NCI-H774 (cell line): ENCODE data around the gene PHF12.
"Not testable (repeated sequence)": the region's sequence is repeated elsewhere in the genome, so short reads cannot be mapped to it uniquely, and the experiment has no call there.

Source experiments
- DNase-seq: peaks from one replicate; lab custom pipeline; 2025; lab: John Stamatoyannopoulos, UW

PHF12 gene

GRCh38 chr17:28882154-28882895 is 69.0 kb downstream of the PHF12 start:
- no peak for DNase-seq

- DNase-seq, result no peak
Observed at GRCh38 chr17:28881533-28882056, 69.7 kb downstream of the PHF12 start.

GRCh38 chr17:28880572-28880945 is 70.8 kb downstream of the PHF12 start:
- no peak for DNase-seq

- DNase-seq, result no peak
Observed at GRCh38 chr17:28879886-28880571, 71.3 kb downstream of the PHF12 start.

DNA sequence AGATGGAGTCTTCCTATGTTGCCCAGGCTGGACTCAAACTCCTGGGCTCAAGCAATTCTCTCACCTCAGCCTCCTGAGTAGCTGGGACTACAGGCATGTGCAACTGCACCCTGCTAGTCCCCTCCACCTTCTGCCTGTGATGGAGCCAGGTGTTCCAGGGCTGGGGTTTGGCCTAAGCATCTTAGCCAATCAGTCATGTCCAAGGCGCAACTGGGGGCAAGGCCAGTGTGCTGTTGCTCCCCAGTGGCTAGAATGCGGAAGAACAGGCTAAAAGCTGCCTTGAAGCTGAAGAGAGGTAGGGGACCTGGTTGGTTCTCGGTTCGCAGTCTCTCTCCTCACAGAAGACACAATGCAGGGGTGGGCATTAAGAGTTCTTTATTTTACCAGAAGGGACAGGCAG is 72.3 kb downstream of the PHF12 start:
- peak; percentile 10 for DNase-seq

DNA sequence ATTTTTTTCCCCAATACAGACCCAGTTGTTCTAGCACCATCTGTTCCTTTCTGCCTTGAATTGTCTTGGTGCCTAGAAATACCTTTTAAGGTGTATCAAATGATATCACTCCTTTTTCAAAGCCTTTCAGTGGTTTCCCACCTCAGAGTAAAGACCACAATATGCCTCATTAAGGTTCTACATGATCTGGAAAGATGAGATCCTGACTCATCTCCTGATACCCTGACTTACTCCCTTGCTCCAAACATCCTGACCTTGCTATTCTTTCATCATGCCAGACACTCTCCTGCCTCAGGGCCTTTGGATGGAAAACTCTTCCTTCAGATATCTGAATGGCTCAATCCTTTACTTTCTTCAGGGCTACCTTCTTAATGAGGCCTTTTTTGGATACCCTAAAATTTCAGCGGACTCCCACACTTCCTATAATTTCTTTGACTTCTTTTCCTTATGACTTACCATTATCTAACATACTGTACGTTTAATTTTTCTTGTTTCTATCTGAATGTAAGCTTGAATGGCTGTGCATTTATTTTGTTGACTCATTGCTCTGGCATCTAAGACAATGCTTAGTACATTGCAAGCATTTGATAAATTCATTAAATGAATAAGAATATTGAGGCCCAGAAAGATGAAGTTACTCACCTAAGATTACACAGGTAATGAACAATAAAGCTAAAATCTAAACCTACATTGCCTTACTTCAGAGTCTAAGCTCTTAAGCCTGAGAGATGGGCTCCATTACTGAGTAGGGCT is 73.0 kb downstream of the PHF12 start:
- no peak for DNase-seq

DNA sequence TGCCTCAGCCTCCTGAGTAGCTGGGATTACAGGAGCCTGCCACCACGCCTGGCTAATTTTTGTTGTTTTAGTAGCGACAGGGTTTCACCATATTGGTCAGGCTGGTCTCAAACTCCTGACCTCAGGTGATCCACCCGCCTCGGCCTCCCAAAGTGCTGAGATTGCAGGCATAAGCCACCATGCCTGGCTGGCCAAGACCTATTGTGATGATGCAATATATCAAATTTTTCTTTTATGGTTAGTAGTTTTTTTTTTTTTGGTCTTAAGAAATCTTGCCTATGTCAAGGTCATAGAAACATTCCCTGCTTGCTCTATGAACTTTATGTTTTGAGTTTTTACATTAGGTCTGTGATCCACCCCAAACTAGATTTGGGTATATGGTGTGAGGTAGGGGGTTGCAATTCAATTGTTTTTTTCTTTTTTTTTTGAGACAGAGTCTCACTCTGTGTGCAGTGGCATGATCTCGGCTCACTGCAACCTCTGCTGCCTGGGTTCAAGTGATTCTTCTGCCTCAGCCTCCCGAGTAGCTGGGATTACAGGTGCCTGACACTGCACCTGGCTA is 74.1 kb downstream of the PHF12 start:
- not testable (repeated sequence) for DNase-seq

DNA sequence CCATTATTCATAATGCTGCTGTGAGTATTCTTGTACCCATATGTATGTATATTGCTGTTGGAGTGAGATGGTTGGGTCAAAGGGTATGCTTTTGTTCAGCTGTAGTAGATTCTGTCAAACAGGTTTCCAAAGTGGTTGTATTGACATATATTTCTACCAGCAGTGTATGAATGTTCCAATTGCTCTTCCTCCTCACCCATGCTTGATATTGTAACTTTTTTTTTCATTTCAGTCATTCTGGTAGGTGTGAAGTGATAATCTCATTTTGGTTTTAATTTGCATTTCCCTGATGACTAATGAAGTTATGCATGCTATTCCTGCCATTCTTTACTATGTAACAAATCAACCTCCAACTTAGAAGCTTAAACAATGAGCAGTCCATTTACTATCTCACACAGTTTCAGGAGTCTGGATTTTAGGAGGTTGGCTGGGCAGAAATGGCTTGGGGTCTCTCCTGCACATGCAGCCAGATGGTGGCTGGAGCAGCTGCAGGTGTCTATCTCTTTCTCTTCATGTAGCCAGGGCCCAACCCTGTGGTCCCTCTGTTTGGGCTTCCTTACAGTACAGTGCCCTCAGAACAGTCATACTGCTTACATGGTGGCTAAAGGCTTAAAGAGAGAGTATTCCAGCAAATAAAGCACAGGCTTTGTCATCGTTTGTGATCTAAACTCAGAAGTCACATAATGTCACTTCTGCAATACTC is 75.3 kb downstream of the PHF12 start:
- no peak for DNase-seq

DNA sequence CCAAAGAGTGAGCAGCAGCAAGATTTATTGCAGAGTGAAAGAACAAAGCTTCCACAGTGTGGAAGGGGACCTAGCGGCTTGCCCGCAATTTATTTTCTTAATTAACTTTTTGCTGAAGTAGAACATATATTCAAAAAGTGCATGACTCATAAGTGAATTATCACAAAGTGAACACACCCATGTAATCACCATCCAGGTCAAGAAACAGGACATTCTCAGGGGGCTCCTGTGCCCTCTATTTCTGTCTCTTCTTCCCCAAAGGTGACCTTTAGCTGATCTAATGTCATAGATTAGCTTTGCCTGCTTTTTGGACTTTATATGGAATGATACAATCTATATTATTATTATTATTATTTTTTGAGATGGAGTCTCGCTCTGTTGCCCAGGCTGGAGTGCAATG is 76.6 kb downstream of the PHF12 start:
- DNase-seq, result no peak

GRCh38 chr17:28873839-28874238 is 77.5 kb downstream of the PHF12 start:
- DNase-seq, result no peak

DNA sequence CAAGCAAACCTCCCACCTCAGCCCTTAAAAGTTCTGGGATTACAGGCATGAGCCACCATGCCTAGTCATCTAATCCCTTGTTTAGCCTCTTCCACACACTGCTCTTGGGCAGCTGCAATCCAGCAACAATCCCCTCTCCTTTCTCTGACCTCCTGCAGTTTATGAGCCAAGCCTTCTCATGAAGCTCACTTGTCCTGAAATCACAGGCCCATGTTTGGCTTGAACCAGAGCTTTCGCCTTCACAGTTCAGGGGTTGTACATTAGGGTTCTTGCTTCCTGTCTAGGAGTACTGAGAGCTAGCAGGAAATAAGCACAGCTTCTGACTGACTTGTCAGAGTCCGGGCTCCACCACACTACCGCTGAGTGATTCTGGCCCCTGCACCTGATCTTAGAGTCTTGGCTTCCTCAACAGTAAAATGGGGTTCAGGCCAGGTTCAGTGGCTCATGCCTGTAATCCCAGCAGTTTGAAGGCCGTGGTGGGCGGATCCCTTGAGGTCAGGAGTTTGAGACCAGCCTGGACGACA is 80.2 kb downstream of the PHF12 start:
- no peak for DNase-seq

DNA sequence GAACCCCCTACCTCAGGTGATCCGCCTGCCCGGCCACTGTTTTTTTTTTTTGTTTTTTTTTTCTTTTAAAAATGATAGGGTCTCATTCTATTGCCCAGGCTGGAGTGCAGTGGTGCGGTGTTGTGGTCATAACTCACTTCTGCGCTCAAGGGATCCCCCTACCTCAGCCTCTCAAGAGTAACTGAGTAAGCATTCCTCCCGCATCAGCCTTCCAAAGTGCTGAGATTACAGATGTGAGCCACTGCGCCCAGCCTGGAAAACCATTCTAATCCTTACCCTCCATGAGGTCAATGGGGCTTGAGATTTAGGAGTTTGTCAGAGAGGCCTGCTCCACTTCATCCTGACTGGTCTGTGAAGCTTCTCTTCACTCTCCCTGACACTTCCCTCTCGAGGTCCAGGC is 84.0 kb downstream of the PHF12 start:
- DNase-seq, result no peak

DNA sequence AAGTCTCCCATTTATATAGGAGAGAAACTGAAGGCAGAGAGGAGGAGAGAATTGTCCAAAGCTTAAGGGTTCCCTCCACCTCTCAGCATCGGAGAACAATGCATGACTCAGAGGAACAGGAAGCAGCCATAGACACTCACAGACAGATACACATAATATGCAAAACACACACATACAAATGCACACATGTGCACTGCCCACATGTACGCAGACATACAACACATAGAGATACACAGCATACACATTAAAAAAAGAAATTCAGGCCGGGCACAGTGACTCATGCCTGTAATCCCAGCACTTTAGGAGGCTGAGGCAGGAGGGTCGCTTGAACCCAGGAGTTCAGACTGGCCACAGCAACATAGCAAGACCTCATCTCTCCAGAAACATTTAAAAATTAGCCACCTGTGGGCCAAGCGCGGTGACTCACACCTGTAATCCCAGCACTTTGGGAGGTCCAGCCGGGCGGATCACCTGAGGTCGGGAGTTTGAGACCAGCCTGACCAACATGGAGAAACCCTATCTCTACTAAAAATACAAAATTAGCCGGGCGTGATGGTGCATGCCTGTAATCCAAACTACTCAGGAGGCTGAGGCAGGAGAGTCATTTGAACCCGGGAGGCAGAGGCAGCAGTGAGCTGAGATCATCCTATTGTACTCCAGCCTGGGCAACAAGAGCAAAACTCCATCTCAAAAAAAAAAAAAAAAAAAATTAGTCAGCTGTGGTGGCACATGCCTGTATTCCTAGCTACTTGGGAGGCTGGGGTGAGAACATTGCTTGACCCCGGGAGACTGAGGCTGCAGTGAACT is 85.2 kb downstream of the PHF12 start:
- DNase-seq, result no peak

DNA sequence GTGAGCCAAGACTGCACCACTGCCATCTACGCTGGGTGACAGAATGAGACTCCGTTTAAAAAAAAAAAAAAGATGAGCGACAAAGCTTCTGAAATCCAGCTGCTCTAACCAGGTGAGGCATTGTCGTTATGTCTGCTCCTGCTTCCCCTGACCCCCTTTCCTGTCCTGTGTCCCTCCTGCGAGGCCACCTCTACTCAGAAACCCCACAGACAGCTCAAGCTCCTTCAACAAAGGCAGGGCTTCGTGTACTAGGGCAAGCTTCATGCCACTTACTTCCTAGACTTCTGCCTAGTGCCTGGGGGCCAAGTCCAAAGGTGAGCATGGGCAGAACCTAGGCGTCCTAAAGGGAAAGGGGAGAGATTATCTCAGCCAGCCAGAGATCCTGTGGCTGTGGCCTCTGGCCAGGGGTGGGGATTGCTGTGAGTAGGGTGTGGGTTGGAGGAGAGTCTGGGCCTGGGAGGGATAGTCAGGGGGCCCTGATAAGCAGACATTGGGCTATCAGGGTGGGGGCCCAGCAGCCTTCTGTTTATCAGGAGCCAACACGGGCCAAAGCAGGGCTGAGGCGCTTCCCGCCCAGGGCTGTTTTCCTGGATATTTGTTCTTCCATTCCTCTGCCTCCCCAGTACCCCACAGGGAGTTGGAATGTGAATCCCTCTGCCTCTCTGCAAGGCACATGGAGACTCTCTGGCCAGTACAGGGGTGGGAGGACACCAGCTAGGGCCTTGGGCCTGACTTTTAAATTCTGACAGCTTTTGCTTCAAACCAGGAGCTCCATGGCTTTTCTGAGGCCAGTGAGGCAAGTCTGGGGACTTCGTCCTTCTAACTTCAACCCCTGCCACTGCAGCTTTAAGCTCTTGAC is 86.1 kb downstream of the PHF12 start:
- DNase-seq, result no peak

- no peak for DNase-seq
Observed at GRCh38 chr17:28863953-28864352, 87.4 kb downstream of the PHF12 start.

DNA sequence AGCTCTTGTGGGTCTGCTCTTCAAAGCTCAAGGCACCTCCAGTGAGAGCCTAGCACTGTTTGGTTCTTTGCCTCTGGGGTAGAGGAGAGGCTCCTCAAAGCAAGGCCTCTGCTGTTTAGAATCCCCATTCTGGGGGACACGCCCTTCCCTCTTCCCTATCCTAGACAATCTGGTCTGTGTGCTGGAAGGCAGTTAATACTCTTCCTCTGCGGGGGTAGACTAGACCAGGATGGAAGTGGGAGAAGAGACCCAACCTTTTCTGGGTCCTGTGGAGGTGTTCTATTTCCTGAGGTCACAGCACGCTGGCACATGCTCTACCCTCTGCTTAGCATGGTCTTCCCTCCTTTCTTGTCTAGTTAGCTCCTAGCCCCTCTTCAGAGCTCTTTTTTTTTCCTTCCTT is 88.8 kb downstream of the PHF12 start:
- no peak for DNase-seq

- DNase-seq, result no peak
Observed at GRCh38 chr17:28861393-28862203, 89.7 kb downstream of the PHF12 start.

DNA sequence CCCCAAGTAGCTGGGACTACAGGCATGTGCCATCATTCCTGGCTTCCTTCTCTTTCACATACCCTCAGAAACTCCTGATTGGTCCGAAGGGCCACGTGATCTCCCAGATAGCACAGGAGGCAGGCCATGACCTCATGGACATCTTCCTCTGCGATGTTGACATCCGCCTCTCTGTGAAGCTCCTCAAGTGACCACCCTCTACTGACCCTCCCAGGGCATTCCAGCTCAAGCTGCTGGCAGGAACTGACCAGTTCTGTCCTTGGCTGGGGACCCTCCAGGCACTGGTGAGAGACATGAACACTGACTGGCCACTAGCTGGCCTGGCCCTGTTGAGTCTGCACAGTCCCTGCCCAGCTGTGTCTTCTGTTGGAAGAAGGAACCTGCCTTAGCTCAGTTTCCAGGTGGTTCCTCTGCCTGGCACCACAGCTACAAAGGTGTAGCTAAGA is 90.9 kb downstream of the PHF12 start:
- DNase-seq, result no peak
